H9 (cell line): ENCODE data around the gene WDR43. TPM values are rescaled to one million over a fixed set of nuclear protein-coding genes. Genes with fewer than 3 reads are reported as not detected.

ENCODE experiments used
- DNase-seq: peaks from one replicate; pipeline ENCODE4 v3.0.0-alpha.2; 2017
- H2AFZ ChIP-seq: one replicate; pipeline ENCODE4 v1.6.1; 2013; ENCODE audit warnings: mild to moderate bottlenecking, low read length, control low read depth, moderate library complexity
- H2AK5ac ChIP-seq: 2 replicates; pipeline ENCODE4 v1.6.1; 2013; ENCODE audit warnings: low read length, control low read depth, mixed read lengths; ENCODE audit not compliant: insufficient read length
- H2BK120ac ChIP-seq: one replicate; pipeline ENCODE4 v1.6.1; 2013; ENCODE audit warnings: low read depth, mild to moderate bottlenecking, low read length, control low read depth, inconsistent platforms; ENCODE audit not compliant: poor library complexity, severe bottlenecking
- H2BK12ac ChIP-seq: 2 replicates; pipeline ENCODE4 v1.6.1; 2013; ENCODE audit warnings: low read length, control low read depth, mixed read lengths, low read depth; ENCODE audit not compliant: insufficient read length
- H2BK15ac ChIP-seq: 2 replicates; pipeline ENCODE4 v1.6.1; 2013; ENCODE audit warnings: low read depth, low read length, control low read depth
- H2BK20ac ChIP-seq: one replicate; pipeline ENCODE4 v1.6.1; 2013; ENCODE audit warnings: low read depth, mild to moderate bottlenecking, low read length, control low read depth, inconsistent platforms; ENCODE audit not compliant: poor library complexity, severe bottlenecking
- H2BK5ac ChIP-seq: 2 replicates; pipeline ENCODE4 v1.6.1; 2013; ENCODE audit warnings: low read length, control low read depth, mixed read lengths; ENCODE audit not compliant: insufficient read length
- H3K14ac ChIP-seq: 2 replicates; pipeline ENCODE4 v1.6.1; 2013; ENCODE audit warnings: low read length, control low read depth; ENCODE audit not compliant: insufficient read depth
- H3K18ac ChIP-seq: 2 replicates; pipeline ENCODE4 v1.6.1; 2013; ENCODE audit warnings: low read depth, mild to moderate bottlenecking, mixed read lengths, low read length, control low read depth; ENCODE audit not compliant: insufficient read length
- H3K23ac ChIP-seq: 2 replicates; pipeline ENCODE4 v1.6.1; 2013; ENCODE audit warnings: low read length, control low read depth, mixed read lengths, low read depth; ENCODE audit not compliant: insufficient read length
- H3K23me2 ChIP-seq: 2 replicates; pipeline ENCODE4 v1.6.1; 2013; ENCODE audit warnings: low read depth, mild to moderate bottlenecking, mixed read lengths, low read length, control low read depth; ENCODE audit not compliant: insufficient read length, poor library complexity, severe bottlenecking
- H3K27ac ChIP-seq: 2 replicates; pipeline ENCODE4 v1.5.1; 2013; ENCODE audit warnings: low read length, control low read depth, mixed read lengths, low read depth; ENCODE audit not compliant: insufficient read length
- H3K27me3 ChIP-seq: 2 replicates; pipeline ENCODE4 v1.6.1; 2013; ENCODE audit warnings: low read length, control low read depth, inconsistent platforms; ENCODE audit not compliant: insufficient read depth
- H3K4ac ChIP-seq: 2 replicates; pipeline ENCODE4 v1.6.1; 2013; ENCODE audit warnings: low read depth, mild to moderate bottlenecking, control low read depth, inconsistent platforms, low read length, moderate library complexity
- H3K4me1 ChIP-seq: 2 replicates; pipeline ENCODE4 v1.6.1; 2013; ENCODE audit warnings: low read length, control low read depth, inconsistent platforms; ENCODE audit not compliant: insufficient read depth
- H3K4me2 ChIP-seq: 2 replicates; pipeline ENCODE4 v1.6.1; 2013; ENCODE audit warnings: low read length, control low read depth, mixed read lengths; ENCODE audit not compliant: insufficient read length, insufficient read depth
- H3K56ac ChIP-seq: 2 replicates; pipeline ENCODE4 v1.6.1; 2013; ENCODE audit warnings: low read depth, mild to moderate bottlenecking, mixed read lengths, low read length, control low read depth; ENCODE audit not compliant: insufficient read length
- H3K79me1 ChIP-seq: 2 replicates; pipeline ENCODE4 v1.6.1; 2013; ENCODE audit warnings: low read depth, mild to moderate bottlenecking, moderate library complexity, low read length, control low read depth, inconsistent platforms; ENCODE audit not compliant: insufficient read depth, poor library complexity, severe bottlenecking
- H3K79me2 ChIP-seq: 2 replicates; pipeline ENCODE4 v1.6.1; 2013; ENCODE audit warnings: low read length, control low read depth, inconsistent platforms; ENCODE audit not compliant: insufficient read depth
- H3K9ac ChIP-seq: 2 replicates; pipeline ENCODE4 v1.6.1; 2013; ENCODE audit warnings: low read length, control low read depth, mixed read lengths; ENCODE audit not compliant: insufficient read length; ENCODE audit errors: extremely low read depth
- H3K9me3 ChIP-seq: one replicate; pipeline ENCODE4 v1.6.1; 2013; ENCODE audit warnings: low read depth, low read length, inconsistent platforms; ENCODE audit not compliant: control insufficient read depth
- H3T11ph ChIP-seq: one replicate; pipeline ENCODE4 v1.6.1; 2013; ENCODE audit warnings: mild to moderate bottlenecking, low read length, control low read depth, inconsistent platforms
- H4K20me1 ChIP-seq: one replicate; pipeline ENCODE4 v1.6.1; 2013; ENCODE audit not compliant: control insufficient read depth, insufficient read length, insufficient read depth
- H4K5ac ChIP-seq: 2 replicates; pipeline ENCODE4 v1.6.1; 2013; ENCODE audit warnings: low read depth, mild to moderate bottlenecking, mixed read lengths, low read length, control low read depth; ENCODE audit not compliant: insufficient read length
- H4K8ac ChIP-seq: replicated peaks from 2 replicates; pipeline ENCODE4 v1.6.1; 2013; ENCODE audit warnings: low read length, control low read depth, mixed read lengths, low read depth; ENCODE audit not compliant: insufficient read length
- H4K91ac ChIP-seq: 2 replicates; pipeline ENCODE4 v1.6.1; 2013; ENCODE audit warnings: low read depth, mild to moderate bottlenecking, moderate library complexity, mixed read lengths, low read length, control low read depth; ENCODE audit not compliant: insufficient read length
- H3K27ac Mint-ChIP-seq, 3 experiments: 2 replicates in 2 of 3; 3 replicates in 1 of 3; pipeline ENCODE4 v1.8.0; 2020 to 2021; ENCODE audit warnings: mixed read lengths in 3 of 3, mild to moderate bottlenecking in 1 of 3, moderate library complexity in 1 of 3
- H3K27me3 Mint-ChIP-seq: 2 replicates; pipeline ENCODE4 v1.8.0; 2021; ENCODE audit warnings: low read depth, mild to moderate bottlenecking, moderate library complexity, mixed read lengths
- H3K36me3 Mint-ChIP-seq, 3 experiments: 2 replicates in 2 of 3; 3 replicates in 1 of 3; pipeline ENCODE4 v1.8.0; 2020 to 2021; ENCODE audit warnings: low read depth in 3 of 3, mixed read lengths in 3 of 3; ENCODE audit not compliant: insufficient read depth in 1 of 3
- H3K4me1 Mint-ChIP-seq, 2 experiments: 2 replicates each; pipeline ENCODE4 v1.8.0; 2020; ENCODE audit warnings: mixed read lengths in 2 of 2
- H3K4me3 Mint-ChIP-seq, 2 experiments: 2 replicates in 1 of 2; 3 replicates in 1 of 2; pipeline ENCODE4 v1.8.0; 2020 to 2021; ENCODE audit warnings: mild to moderate bottlenecking in 2 of 2, mixed read lengths in 2 of 2, moderate library complexity in 1 of 2
- H3K9me3 Mint-ChIP-seq, 2 experiments: 2 replicates in 1 of 2; 3 replicates in 1 of 2; pipeline ENCODE4 v1.8.0; 2020; ENCODE audit warnings: mild to moderate bottlenecking in 2 of 2, mixed read lengths in 2 of 2, moderate library complexity in 1 of 2
- WGBS: extraction: QIAGEN DNeasy Blood & Tissue Kit; methylation state at CpG from one replicate; pipeline ENCODE4 v1.1.7; 2013; ENCODE audit warnings: missing lambda C conversion rate, low lambda C conversion rate, mixed read lengths; ENCODE audit not compliant: insufficient read length; ENCODE audit errors: extremely low coverage; 5-methylcytosine and 5-hydroxymethylcytosine counted together
- total RNA-seq: library from RNA; stranded (reverse); gene quantifications from 2 replicates; pipeline ENCODE4 v1.2.1, GENCODE V29; 2021
- TF ChIP-seq, protein P1 (sequence below): fragments of 200-600 bp; sonication (generic); conservative IDR thresholded peaks from 3 replicates; pipeline ENCODE4 v1.8.0; 2021; ENCODE audit warnings: antibody characterized with exemption, mild to moderate bottlenecking

Gene WDR43
- total RNA-seq, 1 experiment from 2014 or later: 186 TPM

- no peaks in the 10 kb centered on the region for H4K20me1 ChIP-seq
Measured at GRCh38 chr2:28927878-28928277, 33.4 kb downstream of the WDR43 start.

More at GRCh38 chr2:28927878-28928277, 33.4 kb downstream of the WDR43 start:
- no peaks in the 10 kb centered on the region for H3K4me1 ChIP-seq
- no CpG with 5 or more reads among the region's 1 CpG for WGBS
- no peaks in the 10 kb centered on the region for H3K27me3 ChIP-seq
- no peak overlapping the region for H2AK5ac ChIP-seq
- H3T11ph ChIP-seq: no peak overlapping the region
- H3K27ac ChIP-seq: no peak overlapping the region
- no peak overlapping the region for H3K4me3 Mint-ChIP-seq
- no peak overlapping the region for H3K9ac ChIP-seq
- H2BK15ac ChIP-seq: no peak overlapping the region
- no peak overlapping the region for H2BK120ac ChIP-seq
- H2BK20ac ChIP-seq: no peak overlapping the region
- H3K4ac ChIP-seq: no peak overlapping the region
- H3K18ac ChIP-seq: no peak overlapping the region
- H4K5ac ChIP-seq: no peak overlapping the region
- no peaks in the 10 kb centered on the region for H3K9me3 ChIP-seq
- no peaks in the 10 kb centered on the region for H3K9me3 Mint-ChIP-seq
- peaks cover 55 to 94% (median 94%) of the 10 kb centered on the region in 3 experiments for H3K36me3 Mint-ChIP-seq
- H3K23me2 ChIP-seq: no peaks in the 10 kb centered on the region
- H3K79me1 ChIP-seq: peaks cover 11% of the 10 kb centered on the region
- H3K79me2 ChIP-seq: 0 out of 2 replicates have a peak, but pooled peaks cover 2% of the 10 kb centered on the region
- H3K27ac Mint-ChIP-seq: no peak overlapping the region; a peak in 1 of 7 replicates
- H3K27me3 Mint-ChIP-seq: no peaks in the 10 kb centered on the region
- no peak overlapping the region for H3K14ac ChIP-seq
- TF ChIP-seq, protein P1, sequence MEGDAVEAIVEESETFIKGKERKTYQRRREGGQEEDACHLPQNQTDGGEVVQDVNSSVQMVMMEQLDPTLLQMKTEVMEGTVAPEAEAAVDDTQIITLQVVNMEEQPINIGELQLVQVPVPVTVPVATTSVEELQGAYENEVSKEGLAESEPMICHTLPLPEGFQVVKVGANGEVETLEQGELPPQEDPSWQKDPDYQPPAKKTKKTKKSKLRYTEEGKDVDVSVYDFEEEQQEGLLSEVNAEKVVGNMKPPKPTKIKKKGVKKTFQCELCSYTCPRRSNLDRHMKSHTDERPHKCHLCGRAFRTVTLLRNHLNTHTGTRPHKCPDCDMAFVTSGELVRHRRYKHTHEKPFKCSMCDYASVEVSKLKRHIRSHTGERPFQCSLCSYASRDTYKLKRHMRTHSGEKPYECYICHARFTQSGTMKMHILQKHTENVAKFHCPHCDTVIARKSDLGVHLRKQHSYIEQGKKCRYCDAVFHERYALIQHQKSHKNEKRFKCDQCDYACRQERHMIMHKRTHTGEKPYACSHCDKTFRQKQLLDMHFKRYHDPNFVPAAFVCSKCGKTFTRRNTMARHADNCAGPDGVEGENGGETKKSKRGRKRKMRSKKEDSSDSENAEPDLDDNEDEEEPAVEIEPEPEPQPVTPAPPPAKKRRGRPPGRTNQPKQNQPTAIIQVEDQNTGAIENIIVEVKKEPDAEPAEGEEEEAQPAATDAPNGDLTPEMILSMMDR: no peak
- H4K8ac ChIP-seq: no peak overlapping the region
- H3K23ac ChIP-seq: no peak overlapping the region
- H3K4me1 Mint-ChIP-seq: no peaks in the 10 kb centered on the region
- H2AFZ ChIP-seq: no peak overlapping the region
- H4K91ac ChIP-seq: no peak overlapping the region
- no peak overlapping the region for H2BK5ac ChIP-seq
- no peak overlapping the region for H2BK12ac ChIP-seq
- no peak overlapping the region for H3K56ac ChIP-seq
- DNase-seq: no peak
- H3K4me2 ChIP-seq: no peak overlapping the region
